EL (cell line): ENCODE measurements around the gene ABCC1.
"Not testable (repeated sequence)": the region's sequence is repeated elsewhere in the genome, so short reads cannot be mapped to it uniquely, and the experiment has no call there.

Source experiments
- DNase-seq: peaks from one replicate; pipeline ENCODE4 v3.0.0-alpha.2; 2016

The ABCC1 gene

GRCh38 chr16:15946257-15947044 lies 3.0 kb upstream of the ABCC1 start:
- peak; percentile 79 for DNase-seq

- no peak for DNase-seq
These were observed 1.4 kb upstream of the ABCC1 start for GRCh38 chr16:15947983-15948509.

GRCh38 chr16:15948532-15949209 lies 745 bp upstream of the ABCC1 start:
- no peak for DNase-seq

GRCh38 chr16:15950161-15950854 lies 892 bp downstream of the ABCC1 start:
- peak; percentile 60 for DNase-seq

GRCh38 chr16:15950869-15951268 lies 1.5 kb downstream of the ABCC1 start:
- no peak for DNase-seq

- no peak for DNase-seq
These were observed 2.4 kb downstream of the ABCC1 start for GRCh38 chr16:15951852-15952251.

- DNase-seq = no peak
These were observed 2.9 kb downstream of the ABCC1 start for GRCh38 chr16:15952265-15952711.

- DNase-seq = no peak
These were observed 4.1 kb downstream of the ABCC1 start for GRCh38 chr16:15953477-15953876.

GRCh38 chr16:15953929-15954813 lies 4.8 kb downstream of the ABCC1 start:
- DNase-seq = no peak

GRCh38 chr16:15954814-15955151 lies 5.4 kb downstream of the ABCC1 start:
- peak; percentile 18 for DNase-seq

GRCh38 chr16:15955425-15955824 lies 6.0 kb downstream of the ABCC1 start:
- no peak for DNase-seq

GRCh38 chr16:15956106-15956505 lies 6.7 kb downstream of the ABCC1 start:
- DNase-seq = not testable (repeated sequence)

- no peak for DNase-seq
These were observed 9.4 kb downstream of the ABCC1 start for GRCh38 chr16:15958703-15959348.

- DNase-seq = no peak
These were observed 10.9 kb downstream of the ABCC1 start for GRCh38 chr16:15960124-15960971.

- DNase-seq = no peak
These were observed 11.7 kb downstream of the ABCC1 start for GRCh38 chr16:15961060-15961511.

GRCh38 chr16:15961571-15962090 lies 12.2 kb downstream of the ABCC1 start:
- no peak for DNase-seq

- no peak for DNase-seq
These were observed 14.0 kb downstream of the ABCC1 start for GRCh38 chr16:15963307-15963910.

GRCh38 chr16:15966420-15966819 lies 17.0 kb downstream of the ABCC1 start:
- no peak for DNase-seq

- peak; percentile 87 for DNase-seq
These were observed 17.6 kb downstream of the ABCC1 start for GRCh38 chr16:15966836-15967546.
